C4-2B (cell line): ENCODE measurements around the gene OR2A14.
"Not testable (repeated sequence)": the region's sequence is repeated elsewhere in the genome, so short reads cannot be mapped to it uniquely, and the experiment has no call there.

Experiments used
- H3K27ac ChIP-seq: fragments of 450-650 bp; 2 replicates; pipeline ENCODE4 v1.5.1; 2017
- ZFX ChIP-seq: fragments of 450-650 bp; IDR thresholded peaks from 2 replicates; pipeline ENCODE4 v1.6.1; 2017
- TF ChIP-seq, protein P1 (sequence below): fragments of 450-650 bp; conservative IDR thresholded peaks from 2 replicates; pipeline ENCODE4 v1.5.1; 2017; ENCODE audit warnings: mild to moderate bottlenecking

OR2A14 gene

GRCh38 chr7:144127714-144128334 is 4.8 kb downstream of the OR2A14 start:
- TF ChIP-seq, protein P1, sequence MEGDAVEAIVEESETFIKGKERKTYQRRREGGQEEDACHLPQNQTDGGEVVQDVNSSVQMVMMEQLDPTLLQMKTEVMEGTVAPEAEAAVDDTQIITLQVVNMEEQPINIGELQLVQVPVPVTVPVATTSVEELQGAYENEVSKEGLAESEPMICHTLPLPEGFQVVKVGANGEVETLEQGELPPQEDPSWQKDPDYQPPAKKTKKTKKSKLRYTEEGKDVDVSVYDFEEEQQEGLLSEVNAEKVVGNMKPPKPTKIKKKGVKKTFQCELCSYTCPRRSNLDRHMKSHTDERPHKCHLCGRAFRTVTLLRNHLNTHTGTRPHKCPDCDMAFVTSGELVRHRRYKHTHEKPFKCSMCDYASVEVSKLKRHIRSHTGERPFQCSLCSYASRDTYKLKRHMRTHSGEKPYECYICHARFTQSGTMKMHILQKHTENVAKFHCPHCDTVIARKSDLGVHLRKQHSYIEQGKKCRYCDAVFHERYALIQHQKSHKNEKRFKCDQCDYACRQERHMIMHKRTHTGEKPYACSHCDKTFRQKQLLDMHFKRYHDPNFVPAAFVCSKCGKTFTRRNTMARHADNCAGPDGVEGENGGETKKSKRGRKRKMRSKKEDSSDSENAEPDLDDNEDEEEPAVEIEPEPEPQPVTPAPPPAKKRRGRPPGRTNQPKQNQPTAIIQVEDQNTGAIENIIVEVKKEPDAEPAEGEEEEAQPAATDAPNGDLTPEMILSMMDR, result peak; percentile 98
- TF ChIP-seq ZFX, result no peak
- H3K27ac ChIP-seq, result no peak overlapping the region

GRCh38 chr7:144129601-144130000 is 6.6 kb downstream of the OR2A14 start:
- H3K27ac ChIP-seq, result not testable (repeated sequence)

- no peak for TF ChIP-seq ZFX
- TF ChIP-seq, protein P1, result no peak
- H3K27ac ChIP-seq, result no peak overlapping the region
Measured at GRCh38 chr7:144130730-144131129, 7.8 kb downstream of the OR2A14 start.

DNA sequence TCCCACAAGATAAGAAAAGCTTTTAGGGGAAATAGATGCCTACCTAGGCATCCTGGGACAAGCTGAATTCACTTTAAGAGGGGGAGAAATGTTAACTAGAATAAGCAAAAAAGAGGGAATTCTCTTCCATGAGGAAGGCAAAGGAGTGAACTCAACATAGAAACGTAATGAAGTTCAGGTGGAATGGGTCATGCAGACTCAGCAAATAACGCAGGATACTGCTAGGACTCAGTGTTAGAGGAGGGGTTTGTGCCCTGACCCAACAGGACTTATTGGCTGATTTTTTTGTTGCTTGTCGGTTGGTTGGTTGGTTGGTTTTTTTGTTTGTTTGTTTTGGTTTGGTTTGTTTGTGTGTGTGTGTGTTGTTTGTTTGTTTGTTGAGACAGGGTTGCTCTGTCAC is 9.3 kb downstream of the OR2A14 start:
- H3K27ac ChIP-seq, result no peak overlapping the region
- TF ChIP-seq, protein P1, result no peak
- TF ChIP-seq ZFX, result no peak

DNA sequence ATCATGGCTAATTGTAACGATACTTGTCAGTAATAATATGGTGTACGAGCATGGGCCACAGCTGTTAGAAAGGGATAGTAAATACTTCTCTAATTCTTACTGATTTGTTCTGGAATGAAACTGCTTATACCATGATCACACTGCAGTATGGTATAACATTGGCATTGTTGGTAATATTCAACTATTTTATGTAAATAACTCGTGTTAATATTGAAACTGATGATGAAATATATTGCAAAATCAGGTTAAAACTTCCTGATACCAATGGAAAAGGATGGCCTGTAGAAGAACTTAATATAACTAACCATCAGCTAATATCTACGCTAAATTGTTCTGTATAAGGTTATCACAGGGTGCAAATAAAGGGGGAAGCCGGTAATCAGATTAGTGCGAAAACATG is 10.3 kb downstream of the OR2A14 start:
- TF ChIP-seq ZFX, result no peak
- TF ChIP-seq, protein P1, result no peak
- no peak overlapping the region for H3K27ac ChIP-seq

GRCh38 chr7:144134116-144134515 is 11.1 kb downstream of the OR2A14 start:
- no peak for TF ChIP-seq ZFX
- TF ChIP-seq, protein P1, result no peak
- H3K27ac ChIP-seq, result no peak overlapping the region

GRCh38 chr7:144137501-144137900 is 14.5 kb downstream of the OR2A14 start:
- TF ChIP-seq, protein P1, result no peak
- TF ChIP-seq ZFX, result no peak
- H3K27ac ChIP-seq, result no peak overlapping the region

DNA sequence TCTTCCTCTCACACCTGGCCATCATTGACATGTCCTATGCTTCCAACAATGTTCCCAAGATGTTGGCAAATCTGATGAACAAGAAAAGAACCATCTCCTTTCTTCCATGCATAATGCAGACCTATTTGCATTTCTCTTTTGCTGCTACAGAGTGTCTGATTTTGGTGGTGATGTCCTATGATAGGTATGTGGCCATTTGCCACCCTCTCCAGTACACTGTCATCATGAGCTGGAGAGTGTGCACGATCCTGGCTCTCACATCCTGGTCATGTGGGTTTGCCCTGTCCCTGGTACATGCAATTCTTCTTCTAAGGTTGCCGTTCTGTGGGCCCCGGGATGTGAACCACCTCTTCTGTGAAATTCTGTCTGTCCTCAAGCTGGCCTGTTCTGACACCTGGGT is 19.2 kb downstream of the OR2A14 start:
- no peak overlapping the region for H3K27ac ChIP-seq
- no peak for TF ChIP-seq ZFX
- TF ChIP-seq, protein P1, result no peak
